H1 (cell line): ENCODE measurements around the gene NFAM1. TPM values are rescaled to one million over a fixed set of nuclear protein-coding genes. Genes with fewer than 3 reads are reported as not detected.

Experiments used
- CTCF ChIA-PET: fragments of 300-600 bp; sonication (Branson Sonifier 250); formaldehyde crosslinking; loops from one replicate; lab custom pipeline; 2021; ENCODE audit not compliant: partially characterized antibody; lab: Charles Lee
- POLR2A ChIA-PET: fragments of 300-600 bp; sonication (Branson Sonifier 250); formaldehyde crosslinking; loops from one replicate; lab custom pipeline; 2021; ENCODE audit warnings: inconsistent platforms; ENCODE audit not compliant: partially characterized antibody; lab: Charles Lee
- DNase-seq, 2 experiments: peaks; one replicate each; pipeline versions ENCODE4 v3.0.0 to v3.0.0-alpha.2; 2010 to 2022; ENCODE audit warnings: low spot score in 2 of 2, low read depth in 1 of 2, mixed read lengths in 1 of 2
- FAIRE-seq: peaks from 2 replicates; lab custom pipeline; 2011; peaks lifted over from hg19 to GRCh38; lab: Jason Lieb, UNC
- H2AFZ ChIP-seq: 2 replicates; pipeline ENCODE4 v1.8.1; 2012; ENCODE audit warnings: low read length, inconsistent platforms
- H2AK5ac ChIP-seq: 2 replicates; pipeline ENCODE4 v1.6.1; 2013; ENCODE audit warnings: low read depth, low read length
- H2BK120ac ChIP-seq: replicated peaks from 2 replicates; pipeline ENCODE3; 2013; ENCODE audit warnings: low read depth, low read length, inconsistent platforms
- H2BK12ac ChIP-seq: 2 replicates; pipeline ENCODE4 v1.6.1; 2013; ENCODE audit warnings: low read depth, low read length
- H2BK15ac ChIP-seq: 2 replicates; pipeline ENCODE4 v1.6.1; 2013; ENCODE audit warnings: low read length
- H2BK20ac ChIP-seq: 2 replicates; pipeline ENCODE4 v1.6.1; 2013; ENCODE audit warnings: low read length
- H2BK5ac ChIP-seq: 2 replicates; pipeline ENCODE4 v1.6.1; 2013; ENCODE audit warnings: low read depth, low read length
- H3K14ac ChIP-seq: 2 replicates; pipeline ENCODE4 v1.6.1; 2013; ENCODE audit warnings: inconsistent platforms; ENCODE audit not compliant: insufficient read length
- H3K18ac ChIP-seq: 2 replicates; pipeline ENCODE4 v1.6.1; 2013; ENCODE audit warnings: low read length; ENCODE audit errors: extremely low read depth
- H3K23ac ChIP-seq: 2 replicates; pipeline ENCODE4 v1.6.1; 2013; ENCODE audit warnings: inconsistent platforms; ENCODE audit not compliant: insufficient read length
- H3K23me2 ChIP-seq: 2 replicates; pipeline ENCODE4 v1.6.1; 2013; ENCODE audit warnings: low read depth, low read length
- H3K27ac ChIP-seq: 2 replicates; pipeline ENCODE4 v1.6.1; 2011; ENCODE audit warnings: low read depth, low read length, inconsistent platforms
- H3K27me3 ChIP-seq, 4 experiments: replicated peaks in 1 of 4; 1 replicate in 1 of 4; 2 replicates in 3 of 4; pipeline versions ENCODE4 v1.6.1 to v1.8.1; 2011 to 2013; ENCODE audit warnings: low read length in 3 of 4, mild to moderate bottlenecking in 3 of 4, inconsistent platforms in 2 of 4, mixed read lengths in 2 of 4, moderate library complexity in 1 of 4; ENCODE audit not compliant: control insufficient read depth in 3 of 4, insufficient read depth in 3 of 4; ENCODE audit errors: extremely low read depth in 1 of 4
- H3K36me3 ChIP-seq, 4 experiments: 2 replicates each; pipeline versions ENCODE4 v1.6.1 to v1.8.1; 2011 to 2013; ENCODE audit warnings: mild to moderate bottlenecking in 4 of 4, low read length in 3 of 4, moderate library complexity in 2 of 4, control low read depth in 1 of 4, inconsistent platforms in 1 of 4; ENCODE audit not compliant: insufficient read depth in 4 of 4, control insufficient read depth in 2 of 4
- H3K4ac ChIP-seq: replicated peaks from 2 replicates; pipeline ENCODE3; 2013; ENCODE audit warnings: low read length, low read depth, mixed read lengths, inconsistent platforms; ENCODE audit not compliant: insufficient read length
- H3K4me1 ChIP-seq, 4 experiments: replicated peaks in 1 of 4; 1 replicate in 1 of 4; 2 replicates in 3 of 4; pipeline versions ENCODE4 v1.6.1 to v1.8.1; 2011 to 2013; ENCODE audit warnings: low read length in 3 of 4, inconsistent platforms in 2 of 4, mixed read lengths in 1 of 4; ENCODE audit not compliant: insufficient read depth in 4 of 4, control insufficient read depth in 3 of 4
- H3K4me2 ChIP-seq, 2 experiments: 2 replicates each; pipeline versions ENCODE4 v1.6.1 to v1.8.1; 2011 to 2013; ENCODE audit warnings: low read depth in 2 of 2, low read length in 2 of 2, control low read depth in 1 of 2, inconsistent platforms in 1 of 2, mild to moderate bottlenecking in 1 of 2; ENCODE audit not compliant: insufficient read depth in 1 of 2
- H3K4me3 ChIP-seq, 4 experiments: fragments of 200-600, 300-600 bp in 1 of 4; sonication (generic), shearing (Covaris generic), sonication (Bioruptor Twin) in 1 of 4; 2 replicates each; pipeline versions ENCODE4 v1.5.1 to v1.8.1; 2011 to 2016; ENCODE audit warnings: low read length in 4 of 4, low read depth in 3 of 4, control low read depth in 2 of 4, inconsistent platforms in 2 of 4, mild to moderate bottlenecking in 2 of 4, mixed read lengths in 1 of 4, moderate library complexity in 1 of 4; ENCODE audit not compliant: insufficient read depth in 2 of 4; ENCODE audit errors: extremely low read depth in 1 of 4
- H3K56ac ChIP-seq: replicated peaks from 2 replicates; pipeline ENCODE3; 2013; ENCODE audit warnings: low read depth, mild to moderate bottlenecking, mixed read lengths, low read length, inconsistent platforms; ENCODE audit not compliant: insufficient read length
- H3K79me1 ChIP-seq: 2 replicates; pipeline ENCODE4 v1.6.1; 2013; ENCODE audit warnings: low read depth, low read length, control low read depth
- H3K79me2 ChIP-seq, 2 experiments: 2 replicates each; pipeline versions ENCODE4 v1.6.1 to v1.8.1; 2012 to 2013; ENCODE audit warnings: low read length in 2 of 2, mild to moderate bottlenecking in 2 of 2, inconsistent platforms in 1 of 2; ENCODE audit not compliant: insufficient read depth in 2 of 2, control insufficient read depth in 1 of 2
- H3K9ac ChIP-seq, 4 experiments: replicated peaks in 1 of 4; 1 replicate in 1 of 4; 2 replicates in 3 of 4; pipeline versions ENCODE4 v1.6.1 to v1.8.1; 2011 to 2013; ENCODE audit warnings: low read depth in 3 of 4, low read length in 3 of 4, control low read depth in 2 of 4, mild to moderate bottlenecking in 2 of 4, moderate library complexity in 2 of 4, inconsistent platforms in 1 of 4; ENCODE audit errors: extremely low read depth in 1 of 4
- H3K9me3 ChIP-seq, 2 experiments: 2 replicates each; pipeline versions ENCODE4 v1.6.1 to v1.8.1; 2012 to 2013; ENCODE audit warnings: mild to moderate bottlenecking in 2 of 2, moderate library complexity in 2 of 2, control low read depth in 1 of 2, inconsistent platforms in 1 of 2, low read depth in 1 of 2, low read length in 1 of 2, mixed read lengths in 1 of 2; ENCODE audit not compliant: insufficient read depth in 2 of 2
- H4K20me1 ChIP-seq, 2 experiments: replicated peaks in 1 of 2; 2 replicates each; pipeline versions ENCODE3 to v1.8.1; 2011 to 2013; ENCODE audit warnings: inconsistent platforms in 2 of 2, low read length in 2 of 2, mild to moderate bottlenecking in 1 of 2; ENCODE audit not compliant: insufficient read depth in 2 of 2, control insufficient read depth in 1 of 2
- H4K5ac ChIP-seq: 2 replicates; pipeline ENCODE4 v1.6.1; 2013; ENCODE audit warnings: low read length, low read depth, mixed read lengths, inconsistent platforms; ENCODE audit not compliant: insufficient read length
- H4K8ac ChIP-seq: 2 replicates; pipeline ENCODE4 v1.8.0; 2013; ENCODE audit warnings: mild to moderate bottlenecking, moderate library complexity, low read length, inconsistent platforms; ENCODE audit not compliant: insufficient read depth; ENCODE audit errors: extremely low read depth
- H4K91ac ChIP-seq: replicated peaks from 2 replicates; pipeline ENCODE3; 2013; ENCODE audit warnings: low read length, mixed read lengths, inconsistent platforms; ENCODE audit not compliant: insufficient read length
- CHD2 ChIP-seq: IDR thresholded peaks from 2 replicates; pipeline ENCODE4 v1.6.1; 2012; ENCODE audit warnings: low read length, improper control_type of control experiment
- E2F6 ChIP-seq: IDR thresholded peaks from 2 replicates; pipeline ENCODE4 v1.6.1; 2012; ENCODE audit warnings: inconsistent platforms
- MAX ChIP-seq: IDR thresholded peaks from 2 replicates; pipeline ENCODE4 v1.6.1; 2012; ENCODE audit warnings: inconsistent platforms
- TCF12 ChIP-seq: IDR thresholded peaks from 2 replicates; pipeline ENCODE4 v1.6.1; 2011; ENCODE audit warnings: low read depth, mild to moderate bottlenecking, low read length
- YY1 ChIP-seq: IDR thresholded peaks from 2 replicates; pipeline ENCODE4 v1.6.1; 2011; ENCODE audit warnings: low read depth, mild to moderate bottlenecking, low read length
- WGBS, 2 experiments: shearing (Covaris generic) in 1 of 2; methylation state at CpG; one replicate each; pipeline versions ENCODE4 v1.1.6 to v1.1.7; 2013 to 2015; ENCODE audit warnings: low lambda C conversion rate in 2 of 2, mixed read lengths in 2 of 2, inconsistent platforms in 1 of 2, low coverage in 1 of 2, missing lambda C conversion rate in 1 of 2; ENCODE audit not compliant: insufficient replicate concordance in 2 of 2, insufficient coverage in 1 of 2, insufficient read length in 1 of 2; ENCODE audit errors: extremely low coverage in 1 of 2, missing lambda C conversion rate in 1 of 2; 5-methylcytosine and 5-hydroxymethylcytosine counted together
- polyA plus RNA-seq, 7 experiments: library from polyadenylated mRNA; depleted of rRNA in 3 of 7; stranded (reverse) in 5 of 7; unstranded in 2 of 7; fragments of >200 nt in 5 of 7; fragments of 200-250 nt in 2 of 7; gene quantifications; 1 replicate in 5 of 7; 2 replicates in 1 of 7; 4 replicates in 1 of 7; pipeline versions ENCODE4 v1.2.1 to v1.2.3, GENCODE V29; 2011 to 2013; ENCODE audit warnings: missing spikeins in 2 of 7, mixed read lengths in 2 of 7
- total RNA-seq: library from RNA; stranded (reverse); fragmentation: NEBNext Ultra II Directional; extraction: Animal tissue kit (Norgen Biotek cat#: 25700); gene quantifications from 2 replicates; pipeline ENCODE4 v1.2.1, GENCODE V29; 2021

Gene NFAM1
- total and polyA plus RNA-seq, 2 of the 8 experiments (the other 6 are each of a cell fraction or from before 2014, with no cell fraction given) = 0.62 to 0.73 TPM

GRCh38 chr22:42459287-42460063 is 27.3 kb upstream of the NFAM1 start:
- Histone ChIP-seq H2AFZ (peak overlapping the region; percentile 92), H4K91ac (peak overlapping the region; percentile 13)

More at GRCh38 chr22:42459287-42460063, 27.3 kb upstream of the NFAM1 start:
- no peak overlapping the region for H3K56ac ChIP-seq
- H3K23me2 ChIP-seq = no peaks in the 10 kb centered on the region
- H3K4me3 ChIP-seq = no peak overlapping the region
- H2BK15ac ChIP-seq = no peak overlapping the region; the same call in 1 of the 2 replicates
- peak overlapping the region; percentile 60; the same call in 1 of the 2 replicates for H4K8ac ChIP-seq
- DNase-seq (no peak), FAIRE-seq (no peak)
- H3K4me2 ChIP-seq = no peak overlapping the region; a peak in 1 of 4 replicates
- ChIA-PET POLR2A (interaction anchor here (1.0 kb wide), 1 partner anchor 155 kb away, joined by 3 read pairs; the partner anchor contains the start of gene POLDIP3), CTCF (interaction anchor here (0.7 to 3.9 kb wide), 8 partner anchors 14 to 518 kb away, joined by 3 to 30 read pairs (median 4); no protein-coding TSS in a partner anchor)
- no peaks in the 10 kb centered on the region for H4K20me1 ChIP-seq
- no peak overlapping the region for H3K18ac ChIP-seq
- H2BK120ac ChIP-seq = no peak overlapping the region
- H3K79me1 ChIP-seq = no peaks in the 10 kb centered on the region
- H3K9me3 ChIP-seq = no peaks in the 10 kb centered on the region
- no peaks in the 10 kb centered on the region for H3K36me3 ChIP-seq
- peaks cover 4 to 13% (median 8%) of the 10 kb centered on the region in 4 experiments; a peak in 6 of 7 replicates for H3K4me1 ChIP-seq
- no peak overlapping the region for H3K14ac ChIP-seq
- 63% methylated on average over 21 of the region's 21 CpGs; no CpG with 5 or more reads in 1 of the 2 experiments for WGBS, 2 experiments
- no peak overlapping the region for H4K5ac ChIP-seq
- no peak overlapping the region for H3K27ac ChIP-seq
- H3K23ac ChIP-seq = no peak overlapping the region
- H3K4ac ChIP-seq = no peak overlapping the region
- H2BK20ac ChIP-seq = peak overlapping the region; percentile 36; the same call in 1 of the 2 replicates
- H2BK5ac ChIP-seq = peak overlapping the region; percentile 38; the same call in 1 of the 2 replicates
- no peak overlapping the region for H2AK5ac ChIP-seq
- no peak overlapping the region for H2BK12ac ChIP-seq
- TF ChIP-seq E2F6 = peak; percentile 17; the same call in 1 of the 2 replicates
- no peak for TF ChIP-seq CHD2
- peak; percentile 17; the same call in 1 of the 2 replicates for TF ChIP-seq YY1
- no peak for TF ChIP-seq TCF12
- peak; percentile 64; the same call in 1 of the 2 replicates for TF ChIP-seq MAX
- H3K27me3 ChIP-seq = no peaks in the 10 kb centered on the region; a peak in 2 of 7 replicates
- H3K79me2 ChIP-seq = no peaks in the 10 kb centered on the region
- no peak overlapping the region for H3K9ac ChIP-seq
